Common myeloid progenitor, CD34-positive (primary cell): ENCODE results near the gene RNF217.
"Not testable (repeated sequence)": the region's sequence is repeated elsewhere in the genome, so short reads cannot be mapped to it uniquely, and the experiment has no call there.

Experiments
- CTCF ChIA-PET: fragments of 350-600 bp; sonication (Branson Sonifier 250); formaldehyde crosslinking; loops from one replicate; lab custom pipeline; 2021; ENCODE audit warnings: antibody characterized with exemption; lab: Charles Lee
- POLR2A ChIA-PET: fragments of 350-600 bp; sonication (Branson Sonifier 250); formaldehyde crosslinking; loops from one replicate; lab custom pipeline; 2021; ENCODE audit warnings: antibody characterized with exemption; lab: Charles Lee
- DNase-seq, 3 donors: peaks; one replicate each; pipeline versions ENCODE4 v3.0.0 to v3.0.0-alpha.2; 2013
- H3K27ac ChIP-seq, 2 experiments: 1 replicate in 1 of 2; 2 replicates in 1 of 2; pipeline ENCODE4 v1.7.0; 2013; ENCODE audit warnings: inconsistent platforms in 2 of 2, low read length in 2 of 2, mild to moderate bottlenecking in 2 of 2, low read depth in 1 of 2, moderate library complexity in 1 of 2; ENCODE audit not compliant: severe bottlenecking in 2 of 2, insufficient read depth in 1 of 2, poor library complexity in 1 of 2
- H3K27me3 ChIP-seq, 5 experiments: replicated peaks in 2 of 5; 1 replicate in 3 of 5; 2 replicates in 2 of 5; pipeline versions ENCODE4 v1.6.1 to v1.7.0; 2013; ENCODE audit warnings: low read length in 4 of 5, mild to moderate bottlenecking in 2 of 5, moderate library complexity in 2 of 5, inconsistent platforms in 1 of 5; ENCODE audit not compliant: insufficient read depth in 5 of 5, control insufficient read depth in 4 of 5
- H3K36me3 ChIP-seq, 4 experiments: 1 replicate in 2 of 4; 2 replicates in 2 of 4; pipeline versions ENCODE4 v1.6.1 to v1.7.0; 2013; ENCODE audit warnings: low read length in 3 of 4, control low read depth in 1 of 4, mild to moderate bottlenecking in 1 of 4; ENCODE audit not compliant: control insufficient read depth in 4 of 4, insufficient read depth in 4 of 4
- H3K4me1 ChIP-seq, 4 experiments: 1 replicate in 3 of 4; 2 replicates in 1 of 4; pipeline versions ENCODE4 v1.6.1 to v1.7.1; 2013; ENCODE audit warnings: low read length in 3 of 4, mild to moderate bottlenecking in 3 of 4, control low read depth in 1 of 4, inconsistent platforms in 1 of 4, moderate library complexity in 1 of 4; ENCODE audit not compliant: control insufficient read depth in 4 of 4, insufficient read depth in 4 of 4; ENCODE audit errors: control extremely low read depth in 1 of 4
- H3K4me3 ChIP-seq, 7 experiments: 1 replicate in 4 of 7; 2 replicates in 3 of 7; pipeline versions ENCODE4 v1.5.1 to v1.7.0; 2013; ENCODE audit warnings: mild to moderate bottlenecking in 7 of 7, low read length in 6 of 7, moderate library complexity in 6 of 7, inconsistent platforms in 2 of 7, low read depth in 2 of 7, control low read depth in 1 of 7; ENCODE audit not compliant: insufficient read depth in 4 of 7, control insufficient read depth in 1 of 7; ENCODE audit errors: extremely low read depth in 1 of 7
- H3K9me3 ChIP-seq, 5 experiments: 1 replicate in 4 of 5; 2 replicates in 1 of 5; pipeline versions ENCODE4 v1.6.1 to v1.7.1; 2013; ENCODE audit warnings: low read length in 4 of 5, mild to moderate bottlenecking in 2 of 5, inconsistent platforms in 1 of 5, low read depth in 1 of 5, moderate library complexity in 1 of 5; ENCODE audit not compliant: control insufficient read depth in 4 of 5, insufficient read depth in 2 of 5; ENCODE audit errors: control extremely low read depth in 1 of 5
- WGBS: methylation state at CpG from one replicate; pipeline ENCODE4 v1.1.5; 2013; ENCODE audit not compliant: insufficient coverage; 5-methylcytosine and 5-hydroxymethylcytosine counted together

RNF217 gene

DNA sequence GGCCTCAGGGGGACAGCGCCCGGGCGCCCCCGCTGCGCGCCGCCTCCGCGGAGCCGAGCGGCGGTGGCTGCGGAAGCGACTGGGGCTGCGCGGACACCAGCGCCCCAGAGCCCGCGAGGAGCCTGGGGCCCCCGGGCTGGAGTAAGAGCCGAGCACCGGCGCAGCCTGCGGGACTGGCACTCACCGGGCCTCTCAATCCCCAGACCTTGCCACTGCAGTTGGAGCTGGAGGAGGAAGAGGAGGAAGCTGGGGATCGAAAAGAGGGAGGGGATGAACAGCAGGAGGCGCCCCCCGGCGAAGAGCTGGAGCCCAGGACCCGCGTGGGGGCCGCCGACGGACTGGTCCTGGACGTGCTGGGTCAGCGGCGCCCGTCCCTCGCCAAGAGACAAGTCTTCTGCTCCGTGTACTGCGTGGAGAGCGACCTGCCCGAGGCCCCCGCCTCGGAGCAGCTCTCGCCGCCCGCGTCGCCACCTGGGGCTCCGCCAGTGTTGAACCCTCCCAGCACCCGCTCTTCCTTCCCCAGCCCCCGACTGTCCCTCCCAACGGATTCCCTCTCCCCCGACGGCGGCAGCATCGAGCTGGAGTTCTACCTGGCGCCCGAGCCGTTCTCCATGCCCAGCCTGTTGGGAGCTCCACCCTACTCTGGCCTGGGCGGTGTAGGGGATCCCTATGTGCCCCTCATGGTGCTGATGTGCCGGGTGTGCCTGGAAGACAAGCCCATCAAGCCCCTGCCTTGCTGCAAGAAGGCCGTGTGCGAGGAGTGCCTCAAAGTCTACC, 590 bp downstream of the RNF217 start:
- 0% methylated on average over 45 of the region's 65 CpGs for WGBS
- peak in 2 of 3 donors; percentile 60 to 68 for DNase-seq
- Histone ChIP-seq H3K27ac (peak overlapping the region; percentile 51 to 89), H3K4me3 (peak overlapping the region; percentile 67 to 94 (median 84)), H3K9me3 (no peaks in the 10 kb centered on the region), H3K36me3 (peaks cover 0 to 9% (median 1%) of the 10 kb centered on the region in 4 experiments), H3K4me1 (peaks cover 15 to 45% (median 30%) of the 10 kb centered on the region in 4 experiments), H3K27me3 (no peaks in the 10 kb centered on the region)
- ChIA-PET POLR2A (interaction anchor here (0.6 to 0.7 kb wide), 2 partner anchors 80 to 344 kb away, joined by 3 read pairs; no protein-coding TSS in a partner anchor), CTCF (interaction anchor here (1.0 to 3.9 kb wide), 5 partner anchors 11 to 151 kb away, joined by 3 to 16 read pairs (median 3); no protein-coding TSS in a partner anchor)

DNA sequence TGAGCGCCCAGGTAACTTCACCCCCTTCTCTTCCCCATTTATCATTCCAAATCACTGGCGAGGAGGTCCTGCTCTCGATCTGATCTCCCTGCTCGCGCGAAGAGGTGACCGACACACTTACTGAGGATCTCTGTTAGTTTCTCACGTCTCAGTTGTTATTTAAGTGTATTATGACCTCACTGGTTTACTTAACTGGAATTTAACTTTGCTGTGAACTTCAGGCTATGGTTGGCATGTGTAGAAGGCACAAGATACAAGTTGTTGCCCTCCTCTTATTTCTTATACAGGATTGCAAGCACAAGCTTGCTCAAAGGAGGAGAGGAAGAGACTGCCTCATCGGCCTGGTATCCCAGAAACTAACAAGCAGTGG, 1.2 kb downstream of the RNF217 start:
- Histone ChIP-seq H3K36me3 (peaks cover 0 to 15% (median 4%) of the 10 kb centered on the region in 4 experiments), H3K4me3 (peak overlapping the region; percentile 67 to 94 (median 84)), H3K4me1 (peaks cover 15 to 45% (median 30%) of the 10 kb centered on the region in 4 experiments), H3K27ac (peak overlapping the region; percentile 51 to 89), H3K27me3 (no peaks in the 10 kb centered on the region), H3K9me3 (no peaks in the 10 kb centered on the region)
- ChIA-PET POLR2A (interaction anchor here (0.6 kb wide), 1 partner anchor 80 kb away, joined by 3 read pairs; no protein-coding TSS in a partner anchor), CTCF (interaction anchor here (1.0 to 1.4 kb wide), 4 partner anchors 24 to 151 kb away, joined by 3 to 4 read pairs (median 3); no protein-coding TSS in a partner anchor)
- 2% methylated on average over 7 of the region's 9 CpGs for WGBS
- DNase-seq = peak in 2 of 3 donors; percentile 46 to 58

DNA sequence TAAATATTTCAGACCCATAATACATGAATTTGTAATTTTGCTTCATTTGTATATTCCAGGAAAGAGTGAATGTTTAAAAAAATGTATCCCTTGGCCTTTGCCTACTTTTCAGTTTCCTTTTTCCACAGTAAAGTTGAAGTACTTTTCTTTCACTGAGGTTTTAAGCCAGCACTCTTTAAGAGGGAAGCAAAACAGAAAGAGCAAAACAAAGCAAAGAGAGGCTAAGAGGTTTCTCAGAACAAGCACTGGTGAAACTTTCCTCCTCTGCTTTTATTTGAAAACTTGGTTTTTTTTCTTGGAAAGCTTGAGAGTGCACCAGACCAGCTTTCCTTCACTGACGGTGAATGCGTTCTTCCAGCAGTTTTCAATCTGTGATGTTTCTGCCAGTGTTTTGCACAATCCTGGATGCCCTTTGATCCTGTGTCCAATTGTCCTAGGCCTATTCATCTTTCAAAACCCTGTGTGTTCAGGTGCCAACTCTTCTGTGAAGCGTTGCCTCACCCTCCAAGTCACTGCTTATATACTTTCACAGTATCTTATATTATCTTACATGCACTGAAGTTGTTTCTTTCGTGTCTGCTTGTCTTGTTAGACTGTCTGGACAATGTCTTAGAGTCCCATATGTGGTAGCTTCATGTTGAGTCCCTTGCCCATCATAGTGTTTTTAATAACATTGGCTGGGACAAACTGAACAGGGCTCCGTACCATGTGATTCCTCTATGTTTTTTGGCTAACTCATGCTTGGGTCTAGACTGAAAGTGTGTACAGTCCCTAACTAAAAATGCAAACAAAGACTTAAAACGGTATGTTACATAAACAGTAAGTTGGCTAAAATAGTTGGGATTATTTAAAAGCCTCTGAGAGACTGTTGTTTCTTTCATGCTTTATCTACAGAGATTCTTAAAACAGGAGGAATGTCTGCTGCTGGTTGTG, 1.9 kb downstream of the RNF217 start:
- H3K36me3 ChIP-seq = peaks cover 0 to 17% (median 5%) of the 10 kb centered on the region in 4 experiments
- POLR2A ChIA-PET = interaction anchor here (0.5 kb wide), 1 partner anchor 456 kb away, joined by 3 read pairs; no protein-coding TSS in a partner anchor
- DNase-seq = peak in 2 of 3 donors; percentile 35 to 46
- H3K4me1 ChIP-seq = peaks cover 15 to 42% (median 30%) of the 10 kb centered on the region in 4 experiments
- no peaks in the 10 kb centered on the region for H3K27me3 ChIP-seq
- peak overlapping the region; percentile 51 to 89 for H3K27ac ChIP-seq
- WGBS = 15% methylated on average over 4 of the region's 6 CpGs
- H3K4me3 ChIP-seq = peak overlapping the region in 6 of 7 experiments; percentile 67 to 94 (median 83)
- no peaks in the 10 kb centered on the region for H3K9me3 ChIP-seq
- CTCF ChIA-PET = interaction anchor here (1.0 to 1.4 kb wide), 4 partner anchors 23 to 150 kb away, joined by 3 to 4 read pairs (median 3); no protein-coding TSS in a partner anchor

DNA sequence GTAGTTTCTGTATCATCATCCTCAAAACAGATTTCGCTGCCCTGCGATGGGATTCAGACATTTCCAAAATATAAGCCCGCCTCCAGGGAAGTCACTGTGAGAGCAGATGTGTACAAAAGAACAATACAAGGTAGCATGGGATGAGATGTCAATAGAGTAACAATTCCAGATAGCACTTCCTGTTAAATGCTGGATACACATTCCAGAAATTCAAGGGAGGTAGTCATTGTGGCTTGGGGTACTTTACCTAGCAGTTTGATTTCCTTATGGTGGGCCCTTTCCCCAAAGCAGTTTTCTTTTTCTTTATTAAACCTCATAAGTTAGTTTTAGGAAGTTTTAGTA, 2.5 kb downstream of the RNF217 start:
- CTCF ChIA-PET = no interaction called here

DNA sequence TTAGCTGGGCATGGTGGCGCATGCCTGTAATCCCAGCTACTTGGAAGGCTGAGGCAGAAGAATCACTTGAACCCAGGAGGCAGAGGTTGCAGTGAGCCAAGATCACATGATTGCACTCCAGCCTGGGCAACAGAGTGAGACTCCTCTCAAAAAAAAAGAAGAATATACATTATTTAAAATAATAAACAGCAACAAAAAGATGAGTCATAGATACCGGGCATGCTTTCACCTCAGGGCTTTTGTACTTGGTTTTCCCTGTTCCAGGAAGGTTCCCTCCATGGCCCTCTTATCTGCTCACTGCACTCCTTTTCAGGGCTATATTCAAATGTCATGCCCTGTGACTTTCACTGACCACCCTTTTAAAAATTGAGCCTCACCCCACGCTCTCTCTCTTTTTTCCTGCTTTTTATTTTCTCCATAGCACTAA, 3.2 kb downstream of the RNF217 start:
- H3K4me3 ChIP-seq, DNase-seq, H3K9me3 ChIP-seq, CTCF ChIA-PET, POLR2A ChIA-PET, H3K27me3 ChIP-seq: not testable (repeated sequence)
- H3K4me1 ChIP-seq = peaks cover 15 to 41% (median 30%) of the 10 kb centered on the region in 4 experiments
- 86% methylated on average over 1 of the region's 3 CpGs for WGBS
- H3K36me3 ChIP-seq = peaks cover 0 to 17% (median 6%) of the 10 kb centered on the region in 4 experiments
- peak overlapping the region in 1 of 2 experiments; percentile 60 for H3K27ac ChIP-seq

More for the DNA sequence above, 2.5 kb downstream of the RNF217 start:
- POLR2A ChIA-PET = no interaction called here
- Histone ChIP-seq H3K4me1 (peaks cover 15 to 42% (median 30%) of the 10 kb centered on the region in 4 experiments), H3K9me3 (no peaks in the 10 kb centered on the region), H3K27ac (peak overlapping the region in 1 of 2 experiments; percentile 89), H3K36me3 (peaks cover 0 to 17% (median 5%) of the 10 kb centered on the region in 4 experiments), H3K4me3 (peak overlapping the region in 6 of 7 experiments; percentile 67 to 94 (median 83)), H3K27me3 (no peaks in the 10 kb centered on the region)
- 88% methylated on average over 3 of the region's 3 CpGs for WGBS
- no peak for DNase-seq

DNA sequence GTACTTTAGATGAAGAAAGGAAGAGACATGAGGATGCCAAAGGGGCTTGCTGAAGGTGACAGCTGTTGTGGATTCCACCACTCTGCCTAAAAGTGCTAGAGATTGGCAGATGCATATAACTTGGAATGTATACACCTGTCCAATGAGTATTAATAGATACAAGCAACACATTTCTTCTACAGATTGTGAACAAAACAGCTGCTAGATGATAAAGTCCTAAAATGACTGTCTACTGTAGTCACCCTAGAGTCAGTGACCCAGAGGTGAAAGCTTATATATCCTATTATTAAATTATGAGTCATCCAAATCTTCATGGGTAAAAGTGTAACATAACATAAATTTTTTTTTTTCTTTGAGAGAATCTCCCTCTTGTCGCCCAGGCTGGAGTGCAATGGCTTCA, 5.2 kb downstream of the RNF217 start:
- no peak overlapping the region for H3K4me3 ChIP-seq
- peaks cover 5 to 29% (median 13%) of the 10 kb centered on the region in 4 experiments for H3K36me3 ChIP-seq
- CTCF ChIA-PET = no interaction called here
- H3K9me3 ChIP-seq = no peaks in the 10 kb centered on the region
- WGBS = 100% methylated on average over 1 of the region's 1 CpG
- peaks cover 7 to 28% (median 19%) of the 10 kb centered on the region in 4 experiments for H3K4me1 ChIP-seq
- peak in 1 of 3 donors; percentile 17 for DNase-seq
- POLR2A ChIA-PET = no interaction called here
- H3K27me3 ChIP-seq = no peaks in the 10 kb centered on the region
- no peak overlapping the region for H3K27ac ChIP-seq
